Measurements from ENCODE around the gene SYTL1. TPM values are rescaled to one million over a fixed set of nuclear protein-coding genes. Genes with fewer than 3 reads are reported as not detected.
A peak's percentile ranks its signal among the peaks of the same experiment; 100 is the strongest.

The SYTL1 gene
- total and polyA plus RNA-seq, 9 of the 15 experiments (the other 6 are each of a cell fraction or from before 2014, with no cell fraction given), result 0.04 to 9.3 (median 1.7) TPM

DNA sequence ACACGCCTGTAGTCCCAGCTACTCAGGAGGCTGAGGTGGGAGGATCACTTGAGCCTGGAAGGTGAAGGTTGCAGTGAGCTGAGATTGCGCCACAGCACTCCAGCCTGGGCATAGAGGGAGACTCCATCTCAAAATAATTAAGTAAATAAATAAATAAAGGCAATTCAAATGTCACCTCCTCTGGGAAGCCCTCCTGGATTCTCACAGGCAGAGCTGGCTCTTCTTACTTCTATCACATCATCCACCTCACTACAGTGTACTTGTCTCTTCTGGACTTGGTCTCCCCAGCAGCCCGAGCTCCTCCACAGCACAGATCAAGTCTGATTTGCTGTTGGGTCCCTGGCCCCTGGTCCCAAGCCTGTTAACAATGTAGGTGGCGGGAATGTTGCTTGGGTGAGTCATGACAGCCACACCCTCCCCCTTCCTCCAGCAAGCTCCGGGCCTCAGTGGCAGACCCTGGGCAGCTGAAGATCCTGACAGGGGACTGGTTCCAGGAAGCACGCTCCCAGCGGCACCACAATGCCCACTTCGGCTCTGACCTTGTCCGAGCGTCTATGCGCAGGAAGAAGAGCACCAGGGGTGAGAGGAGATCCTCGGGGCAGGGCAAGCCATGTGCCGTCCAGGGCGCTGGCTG lies 5.3 kb downstream of the SYTL1 start:
- Histone ChIP-seq H2AFZ (ENCODE audit: low read depth, low read length) (no peak overlapping the region), H3K4me3 (no peak overlapping the region), H3K9me3 (replicated peaks; ENCODE audit: control insufficient read depth, insufficient read depth, low read depth, low read length) (no peaks in the 10 kb centered on the region), H3K9ac (ENCODE audit: insufficient read depth in 1 of 2, low read depth in 2 of 2, low read length in 2 of 2) (peak overlapping the region in 1 of 2 experiments; percentile 81; a peak in 2 of 4 replicates), H4K20me1 (replicated peaks; ENCODE audit: control insufficient read depth, insufficient read depth, low read length) (no peaks in the 10 kb centered on the region), H3K27me3 (ENCODE audit: control insufficient read depth in 2 of 2, insufficient read depth in 2 of 2, low read length in 2 of 2) (no peaks in the 10 kb centered on the region), H3K36me3 (ENCODE audit: control insufficient read depth, insufficient read depth, low read length) (no peaks in the 10 kb centered on the region), H3K79me2 (ENCODE audit: control insufficient read depth, insufficient read depth, low read length) (no peaks in the 10 kb centered on the region; the same call in 2 of the 3 replicates), H3K4me2 (ENCODE audit: insufficient read depth, low read length) (no peak overlapping the region), H3K9me1 (ENCODE audit: control insufficient read depth, insufficient read depth, low read length) (no peaks in the 10 kb centered on the region), H3K27ac (ENCODE audit: extremely low read depth, low read depth, low read length) (no peak overlapping the region), H3K4me1 (replicated peaks in 1 of 2; ENCODE audit: control insufficient read depth in 2 of 2, insufficient read depth in 2 of 2, low read length in 2 of 2) (peaks cover 32 to 59% of the 10 kb centered on the region in 2 experiments)
- no peak for ATAC-seq
- CTCF ChIA-PET (ENCODE audit: low intra/inter-chr PET ratio), result no interaction called here
- WGBS (ENCODE audit: insufficient coverage, low coverage, missing lambda C conversion rate), result 77% methylated on average over 13 of the region's 14 CpGs
- FAIRE-seq, result no peak
- in situ Hi-C loops (cut with MboI) (no loop called here), intact Hi-C loops (cut with micrococcal nuclease) (no loop called here)
- no TSS peak for BruUV-seq (replicated peaks)
- DNase-seq (ENCODE audit: extremely low read depth in 1 of 4, low spot score in 3 of 4), result peak in 3 of 4 experiments; percentile 40 to 54 (median 53)
- POLR2A ChIA-PET, result interaction anchor here (0.6 to 1.0 kb wide), 3 partner anchors 15 to 20 kb away, joined by 3 to 4 read pairs (median 3); no protein-coding TSS in a partner anchor
- TF ChIP-seq KDM1A (IDR thresholded peaks at IDR 0.05) (peak in 1 of 2 experiments; percentile 87; a peak in 2 of 4 replicates), ADNP (tag; IDR thresholded peaks at IDR 0.05) (no peak), SAFB2 (IDR thresholded peaks at IDR 0.05; ENCODE audit: borderline replicate concordance, low read depth, low read length, severe bottlenecking) (no peak), ZNF431 (CRISPR knock-in tag; IDR thresholded peaks at IDR 0.05) (no peak), CBX3 (IDR thresholded peaks at IDR 0.05; ENCODE audit: borderline replicate concordance in 1 of 2, low read length in 2 of 2) (0 out of 3 replicates have a peak, but pooled peaks of 1 of the 2 experiments have one; percentile 38), BCOR (IDR thresholded peaks at IDR 0.05) (peak; percentile 95), ZFP36 (IDR thresholded peaks at IDR 0.05; ENCODE audit: low read depth, low read length, partially characterized antibody) (peak; percentile 99), RFX7 (CRISPR knock-in tag; IDR thresholded peaks at IDR 0.05) (no peak), NR2C1 (IDR thresholded peaks at IDR 0.05) (peak; percentile 41), NR2C1 (tag; IDR thresholded peaks at IDR 0.05) (no peak), SMARCA5 (IDR thresholded peaks at IDR 0.05) (peak; percentile 94)
- TF ChIP-seq, protein P1, sequence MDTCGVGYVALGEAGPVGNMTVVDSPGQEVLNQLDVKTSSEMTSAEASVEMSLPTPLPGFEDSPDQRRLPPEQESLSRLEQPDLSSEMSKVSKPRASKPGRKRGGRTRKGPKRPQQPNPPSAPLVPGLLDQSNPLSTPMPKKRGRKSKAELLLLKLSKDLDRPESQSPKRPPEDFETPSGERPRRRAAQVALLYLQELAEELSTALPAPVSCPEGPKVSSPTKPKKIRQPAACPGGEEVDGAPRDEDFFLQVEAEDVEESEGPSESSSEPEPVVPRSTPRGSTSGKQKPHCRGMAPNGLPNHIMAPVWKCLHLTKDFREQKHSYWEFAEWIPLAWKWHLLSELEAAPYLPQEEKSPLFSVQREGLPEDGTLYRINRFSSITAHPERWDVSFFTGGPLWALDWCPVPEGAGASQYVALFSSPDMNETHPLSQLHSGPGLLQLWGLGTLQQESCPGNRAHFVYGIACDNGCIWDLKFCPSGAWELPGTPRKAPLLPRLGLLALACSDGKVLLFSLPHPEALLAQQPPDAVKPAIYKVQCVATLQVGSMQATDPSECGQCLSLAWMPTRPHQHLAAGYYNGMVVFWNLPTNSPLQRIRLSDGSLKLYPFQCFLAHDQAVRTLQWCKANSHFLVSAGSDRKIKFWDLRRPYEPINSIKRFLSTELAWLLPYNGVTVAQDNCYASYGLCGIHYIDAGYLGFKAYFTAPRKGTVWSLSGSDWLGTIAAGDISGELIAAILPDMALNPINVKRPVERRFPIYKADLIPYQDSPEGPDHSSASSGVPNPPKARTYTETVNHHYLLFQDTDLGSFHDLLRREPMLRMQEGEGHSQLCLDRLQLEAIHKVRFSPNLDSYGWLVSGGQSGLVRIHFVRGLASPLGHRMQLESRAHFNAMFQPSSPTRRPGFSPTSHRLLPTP (IDR thresholded peaks at IDR 0.05; ENCODE audit: borderline replicate concordance, extremely low read depth, insufficient read length), result peak; percentile 51
- TF ChIP-seq, protein P2, sequence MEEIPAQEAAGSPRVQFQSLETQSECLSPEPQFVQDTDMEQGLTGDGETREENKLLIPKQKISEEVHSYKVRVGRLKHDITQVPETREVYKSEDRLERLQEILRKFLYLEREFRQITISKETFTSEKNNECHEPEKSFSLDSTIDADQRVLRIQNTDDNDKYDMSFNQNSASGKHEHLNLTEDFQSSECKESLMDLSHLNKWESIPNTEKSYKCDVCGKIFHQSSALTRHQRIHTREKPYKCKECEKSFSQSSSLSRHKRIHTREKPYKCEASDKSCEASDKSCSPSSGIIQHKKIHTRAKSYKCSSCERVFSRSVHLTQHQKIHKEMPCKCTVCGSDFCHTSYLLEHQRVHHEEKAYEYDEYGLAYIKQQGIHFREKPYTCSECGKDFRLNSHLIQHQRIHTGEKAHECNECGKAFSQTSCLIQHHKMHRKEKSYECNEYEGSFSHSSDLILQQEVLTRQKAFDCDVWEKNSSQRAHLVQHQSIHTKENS (CRISPR knock-in tag; IDR thresholded peaks at IDR 0.05), result no peak
- TF ChIP-seq, protein P3, sequence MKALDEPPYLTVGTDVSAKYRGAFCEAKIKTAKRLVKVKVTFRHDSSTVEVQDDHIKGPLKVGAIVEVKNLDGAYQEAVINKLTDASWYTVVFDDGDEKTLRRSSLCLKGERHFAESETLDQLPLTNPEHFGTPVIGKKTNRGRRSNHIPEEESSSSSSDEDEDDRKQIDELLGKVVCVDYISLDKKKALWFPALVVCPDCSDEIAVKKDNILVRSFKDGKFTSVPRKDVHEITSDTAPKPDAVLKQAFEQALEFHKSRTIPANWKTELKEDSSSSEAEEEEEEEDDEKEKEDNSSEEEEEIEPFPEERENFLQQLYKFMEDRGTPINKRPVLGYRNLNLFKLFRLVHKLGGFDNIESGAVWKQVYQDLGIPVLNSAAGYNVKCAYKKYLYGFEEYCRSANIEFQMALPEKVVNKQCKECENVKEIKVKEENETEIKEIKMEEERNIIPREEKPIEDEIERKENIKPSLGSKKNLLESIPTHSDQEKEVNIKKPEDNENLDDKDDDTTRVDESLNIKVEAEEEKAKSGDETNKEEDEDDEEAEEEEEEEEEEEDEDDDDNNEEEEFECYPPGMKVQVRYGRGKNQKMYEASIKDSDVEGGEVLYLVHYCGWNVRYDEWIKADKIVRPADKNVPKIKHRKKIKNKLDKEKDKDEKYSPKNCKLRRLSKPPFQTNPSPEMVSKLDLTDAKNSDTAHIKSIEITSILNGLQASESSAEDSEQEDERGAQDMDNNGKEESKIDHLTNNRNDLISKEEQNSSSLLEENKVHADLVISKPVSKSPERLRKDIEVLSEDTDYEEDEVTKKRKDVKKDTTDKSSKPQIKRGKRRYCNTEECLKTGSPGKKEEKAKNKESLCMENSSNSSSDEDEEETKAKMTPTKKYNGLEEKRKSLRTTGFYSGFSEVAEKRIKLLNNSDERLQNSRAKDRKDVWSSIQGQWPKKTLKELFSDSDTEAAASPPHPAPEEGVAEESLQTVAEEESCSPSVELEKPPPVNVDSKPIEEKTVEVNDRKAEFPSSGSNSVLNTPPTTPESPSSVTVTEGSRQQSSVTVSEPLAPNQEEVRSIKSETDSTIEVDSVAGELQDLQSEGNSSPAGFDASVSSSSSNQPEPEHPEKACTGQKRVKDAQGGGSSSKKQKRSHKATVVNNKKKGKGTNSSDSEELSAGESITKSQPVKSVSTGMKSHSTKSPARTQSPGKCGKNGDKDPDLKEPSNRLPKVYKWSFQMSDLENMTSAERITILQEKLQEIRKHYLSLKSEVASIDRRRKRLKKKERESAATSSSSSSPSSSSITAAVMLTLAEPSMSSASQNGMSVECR (CRISPR knock-in tag; IDR thresholded peaks at IDR 0.05), result no peak

All from K562 (cell line).